Duodenal mucosa (tissue), 2 donors: ENCODE results near the gene DDX24.

Experiments
- H3K27ac ChIP-seq: one replicate; pipeline ENCODE4 v1.7.0; 2013; ENCODE audit warnings: low read depth, low read length
- H3K27me3 ChIP-seq, 2 donors: one replicate each; pipeline ENCODE4 v1.7.0; 2013; ENCODE audit warnings: low read length in 2 of 2, control low read depth in 1 of 2; ENCODE audit not compliant: insufficient read depth in 2 of 2, control insufficient read depth in 1 of 2
- H3K36me3 ChIP-seq, 2 donors: one replicate each; pipeline ENCODE4 v1.7.0; 2013; ENCODE audit warnings: low read length in 2 of 2, control low read depth in 1 of 2; ENCODE audit not compliant: insufficient read depth in 2 of 2, control insufficient read depth in 1 of 2
- H3K4me1 ChIP-seq, 2 donors: one replicate each; pipeline ENCODE4 v1.7.0; 2013; ENCODE audit warnings: low read length in 2 of 2, control low read depth in 1 of 2; ENCODE audit not compliant: insufficient read depth in 2 of 2, control insufficient read depth in 1 of 2
- H3K4me3 ChIP-seq, 2 donors: one replicate each; pipeline ENCODE4 v1.7.0; 2013; ENCODE audit warnings: low read length in 2 of 2, low read depth in 1 of 2
- H3K9ac ChIP-seq, 2 donors: one replicate each; pipeline ENCODE4 v1.7.0; 2013; ENCODE audit warnings: low read length in 2 of 2, low read depth in 1 of 2
- H3K9me3 ChIP-seq, 2 donors: one replicate each; pipeline ENCODE4 v1.7.0; 2013; ENCODE audit warnings: low read length in 2 of 2, control low read depth in 1 of 2; ENCODE audit not compliant: control insufficient read depth in 1 of 2

DDX24 gene

GRCh38 chr14:94124582-94125377, 43.8 kb upstream of the DDX24 start:
- H3K9me3 ChIP-seq = peaks cover 2 to 3% of the 10 kb centered on the region in 2 donors
- no peak overlapping the region for H3K27ac ChIP-seq
- no peaks in the 10 kb centered on the region for H3K27me3 ChIP-seq
- H3K4me3 ChIP-seq = no peak overlapping the region
- peaks cover 0 to 5% of the 10 kb centered on the region in 2 donors for H3K36me3 ChIP-seq
- H3K9ac ChIP-seq = no peak overlapping the region
- H3K4me1 ChIP-seq = peaks cover 8 to 9% of the 10 kb centered on the region in 2 donors

DNA sequence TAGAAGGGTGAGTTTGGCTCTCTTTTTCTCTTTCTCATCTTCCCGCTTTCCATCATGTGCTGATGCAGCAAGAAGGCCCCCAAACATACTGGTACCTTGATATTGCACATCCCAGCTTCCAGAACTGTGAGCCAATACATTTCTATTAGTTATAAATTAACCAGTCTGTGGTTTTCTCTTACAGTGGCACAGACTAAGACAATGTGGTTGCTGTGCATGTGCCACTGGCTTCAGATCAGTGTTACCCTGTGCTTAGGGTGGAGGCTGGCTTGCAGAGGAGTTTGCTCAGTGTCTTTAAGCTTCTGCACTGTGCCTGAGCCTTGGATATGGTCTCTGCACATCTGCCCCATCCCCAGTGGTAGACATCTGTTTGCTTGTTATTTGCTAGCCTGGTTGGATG, 42.9 kb upstream of the DDX24 start:
- Histone ChIP-seq H3K27me3 (no peaks in the 10 kb centered on the region), H3K9ac (no peak overlapping the region), H3K36me3 (peaks cover 0 to 5% of the 10 kb centered on the region in 2 donors), H3K4me1 (peaks cover 2 to 5% of the 10 kb centered on the region in 2 donors), H3K9me3 (peaks cover 8% of the 10 kb centered on the region in 2 donors), H3K27ac (no peak overlapping the region), H3K4me3 (no peak overlapping the region)

DNA sequence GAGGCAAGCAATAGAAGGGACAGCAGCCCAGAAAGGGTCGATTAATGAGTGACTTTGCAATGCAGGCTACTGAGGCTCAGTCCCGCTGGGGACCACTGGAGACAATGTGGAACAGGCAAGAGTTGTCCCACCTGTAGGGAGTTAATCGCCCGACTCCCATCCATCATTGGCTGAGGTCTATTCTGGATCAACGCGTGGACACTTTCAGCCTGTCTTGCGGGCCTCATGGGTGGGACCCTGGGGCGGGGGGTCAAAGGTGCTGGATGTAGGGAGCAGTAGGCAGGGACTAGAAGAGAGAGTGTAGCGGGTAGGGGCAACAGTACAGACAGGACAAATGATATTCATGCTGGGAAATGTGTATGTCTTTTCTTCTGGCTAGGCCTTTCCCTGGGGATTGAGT, 42.3 kb upstream of the DDX24 start:
- Histone ChIP-seq H3K27me3 (no peaks in the 10 kb centered on the region), H3K9ac (no peak overlapping the region), H3K4me1 (no peaks in the 10 kb centered on the region)

GRCh38 chr14:94122438-94122837, 41.4 kb upstream of the DDX24 start:
- peaks cover 8% of the 10 kb centered on the region in 2 donors for H3K9me3 ChIP-seq
- peaks cover 0 to 1% of the 10 kb centered on the region in 2 donors for H3K36me3 ChIP-seq
- H3K9ac ChIP-seq = no peak overlapping the region
- no peak overlapping the region for H3K27ac ChIP-seq
- H3K4me3 ChIP-seq = no peak overlapping the region
- no peaks in the 10 kb centered on the region for H3K4me1 ChIP-seq
- H3K27me3 ChIP-seq = no peaks in the 10 kb centered on the region

More for the DNA sequence above, 42.3 kb upstream of the DDX24 start:
- no peak overlapping the region for H3K27ac ChIP-seq
- H3K36me3 ChIP-seq = peaks cover 0 to 5% of the 10 kb centered on the region in 2 donors
- no peak overlapping the region for H3K4me3 ChIP-seq
- H3K9me3 ChIP-seq = peaks cover 8% of the 10 kb centered on the region in 2 donors

DNA sequence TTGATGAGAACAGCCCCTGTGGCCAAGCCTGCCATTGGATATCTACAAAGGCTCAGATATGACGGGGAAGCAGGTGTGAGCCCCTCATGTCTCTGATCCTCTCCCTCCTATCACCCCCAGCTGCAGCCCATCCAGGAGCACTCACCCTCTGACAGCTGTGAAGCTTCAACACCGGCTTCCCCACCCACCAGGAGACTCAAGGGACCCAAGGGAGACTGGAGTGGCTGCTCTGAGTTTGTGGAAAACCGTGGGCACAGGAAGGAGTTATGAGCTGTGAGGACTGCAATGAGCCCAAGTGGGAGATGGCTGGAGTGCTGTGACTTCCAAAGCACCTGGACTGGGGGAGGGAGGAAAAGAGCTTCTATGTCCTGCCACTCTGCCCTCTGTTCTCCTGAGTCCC, 40.5 kb upstream of the DDX24 start:
- no peak overlapping the region for H3K27ac ChIP-seq
- no peaks in the 10 kb centered on the region for H3K27me3 ChIP-seq
- peaks cover 8% of the 10 kb centered on the region in 2 donors for H3K9me3 ChIP-seq
- H3K4me1 ChIP-seq = no peaks in the 10 kb centered on the region
- no peak overlapping the region for H3K4me3 ChIP-seq
- H3K9ac ChIP-seq = no peak overlapping the region
- no peaks in the 10 kb centered on the region for H3K36me3 ChIP-seq

- H3K27me3 ChIP-seq = no peaks in the 10 kb centered on the region
- no peak overlapping the region for H3K9ac ChIP-seq
- H3K27ac ChIP-seq = no peak overlapping the region
- no peaks in the 10 kb centered on the region for H3K4me1 ChIP-seq
- H3K9me3 ChIP-seq = peaks cover 8% of the 10 kb centered on the region in 2 donors
- H3K36me3 ChIP-seq = no peaks in the 10 kb centered on the region
- no peak overlapping the region for H3K4me3 ChIP-seq
These were observed 39.8 kb upstream of the DDX24 start for GRCh38 chr14:94120667-94121340.

DNA sequence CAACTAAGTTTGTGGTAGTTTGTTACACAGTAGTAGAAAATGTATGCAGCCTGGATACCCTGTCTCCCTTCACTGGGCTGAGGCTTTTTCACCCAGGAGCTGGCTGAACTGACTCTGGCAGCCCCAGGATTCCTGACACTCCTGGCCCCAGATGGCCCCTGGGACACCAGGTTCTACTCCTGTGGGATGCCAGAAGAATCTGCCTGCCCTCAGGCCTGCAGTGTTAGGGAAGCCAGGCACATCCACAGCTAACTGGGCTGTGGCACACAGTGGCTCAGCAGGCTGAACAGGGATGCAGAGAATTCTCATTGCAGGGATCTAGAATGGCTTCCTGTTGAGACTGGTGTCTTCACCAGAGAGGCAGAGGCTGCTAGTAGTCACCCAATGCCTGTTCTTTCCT, 38.1 kb upstream of the DDX24 start:
- peaks cover 8% of the 10 kb centered on the region in 2 donors for H3K9me3 ChIP-seq
- H3K9ac ChIP-seq = no peak overlapping the region
- peaks cover 12 to 16% of the 10 kb centered on the region in 2 donors for H3K4me1 ChIP-seq

GRCh38 chr14:94117856-94118255, 36.9 kb upstream of the DDX24 start:
- H3K4me1 ChIP-seq = peaks cover 17 to 19% of the 10 kb centered on the region in 2 donors
- peaks cover 8% of the 10 kb centered on the region in 2 donors for H3K9me3 ChIP-seq
- H3K36me3 ChIP-seq = no peaks in the 10 kb centered on the region
- no peak overlapping the region for H3K9ac ChIP-seq
- no peak overlapping the region for H3K27ac ChIP-seq
- no peak overlapping the region for H3K4me3 ChIP-seq
- no peaks in the 10 kb centered on the region for H3K27me3 ChIP-seq

More for the DNA sequence above, 38.1 kb upstream of the DDX24 start:
- Histone ChIP-seq H3K36me3 (no peaks in the 10 kb centered on the region), H3K27ac (no peak overlapping the region), H3K4me3 (no peak overlapping the region), H3K27me3 (no peaks in the 10 kb centered on the region)

- H3K9ac ChIP-seq = no peak overlapping the region
- H3K4me3 ChIP-seq = no peak overlapping the region
- H3K9me3 ChIP-seq = peaks cover 8% of the 10 kb centered on the region in 2 donors
- H3K36me3 ChIP-seq = no peaks in the 10 kb centered on the region
- H3K4me1 ChIP-seq = peaks cover 22 to 26% of the 10 kb centered on the region in 2 donors
- no peak overlapping the region for H3K27ac ChIP-seq
- H3K27me3 ChIP-seq = no peaks in the 10 kb centered on the region
These were observed 35.7 kb upstream of the DDX24 start for GRCh38 chr14:94116701-94117100.

GRCh38 chr14:94115631-94116030, 34.6 kb upstream of the DDX24 start:
- Histone ChIP-seq H3K9me3 (peaks cover 8% of the 10 kb centered on the region in 2 donors), H3K27me3 (no peaks in the 10 kb centered on the region), H3K9ac (no peak overlapping the region), H3K36me3 (no peaks in the 10 kb centered on the region), H3K27ac (no peak overlapping the region), H3K4me1 (peaks cover 29% of the 10 kb centered on the region in 2 donors), H3K4me3 (no peak overlapping the region)
